NCI-H1105 (cell line): Measurements from ENCODE around the gene CENPW.

Experiments
- DNase-seq: peaks from one replicate; lab custom pipeline; 2025; lab: John Stamatoyannopoulos, UW

CENPW gene

GRCh38 chr6:126374372-126374771 lies 34.5 kb downstream of the CENPW start:
- DNase-seq, result no peak

- no peak for DNase-seq
Measured at GRCh38 chr6:126376682-126377081, 36.8 kb downstream of the CENPW start.

- DNase-seq, result no peak
Measured at GRCh38 chr6:126377594-126378153, 37.8 kb downstream of the CENPW start.

DNA sequence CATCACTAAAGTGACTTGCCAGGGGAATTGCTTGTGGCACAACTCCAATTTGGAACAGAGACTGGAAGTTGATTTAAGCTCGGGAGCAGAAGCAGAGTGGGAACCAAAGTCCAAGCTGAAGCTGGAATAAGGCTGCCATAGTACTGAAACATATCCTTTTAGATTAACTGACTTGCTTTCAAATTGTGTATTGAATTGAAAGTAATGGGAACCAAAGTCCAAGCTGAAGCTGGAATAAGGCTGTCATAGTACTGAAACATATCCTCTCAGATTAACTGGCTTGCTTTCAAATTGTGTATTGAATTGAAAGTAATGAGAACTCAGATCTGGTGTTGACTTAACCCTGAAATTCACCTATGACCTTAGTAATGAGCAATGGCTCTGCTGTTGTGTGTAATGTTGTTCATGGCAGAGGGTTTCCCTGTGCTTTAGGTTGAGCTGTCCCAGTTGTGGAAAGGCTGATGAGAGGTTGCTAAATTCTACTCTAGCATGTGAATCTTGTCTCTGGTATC lies 40.2 kb downstream of the CENPW start:
- DNase-seq, result no peak

DNA sequence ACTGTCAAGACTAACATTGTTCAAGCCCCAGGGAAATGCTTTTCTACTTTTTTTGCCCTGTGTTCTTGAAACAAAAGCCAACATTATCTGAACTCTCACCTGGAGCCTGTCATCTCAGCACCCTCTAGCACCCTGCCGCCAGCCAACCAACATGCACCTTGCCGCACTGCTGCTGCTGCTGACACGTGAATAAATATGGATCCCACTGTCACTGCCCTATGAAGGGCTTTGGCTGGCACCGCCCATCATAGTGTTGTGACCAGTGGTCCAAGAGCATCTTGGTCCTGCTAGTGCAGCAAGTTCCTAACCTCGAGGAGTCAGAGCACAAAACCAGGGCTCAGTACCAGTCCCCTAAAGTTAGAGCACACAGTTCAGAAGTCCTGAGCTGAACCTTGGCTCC lies 41.6 kb downstream of the CENPW start:
- no peak for DNase-seq

DNA sequence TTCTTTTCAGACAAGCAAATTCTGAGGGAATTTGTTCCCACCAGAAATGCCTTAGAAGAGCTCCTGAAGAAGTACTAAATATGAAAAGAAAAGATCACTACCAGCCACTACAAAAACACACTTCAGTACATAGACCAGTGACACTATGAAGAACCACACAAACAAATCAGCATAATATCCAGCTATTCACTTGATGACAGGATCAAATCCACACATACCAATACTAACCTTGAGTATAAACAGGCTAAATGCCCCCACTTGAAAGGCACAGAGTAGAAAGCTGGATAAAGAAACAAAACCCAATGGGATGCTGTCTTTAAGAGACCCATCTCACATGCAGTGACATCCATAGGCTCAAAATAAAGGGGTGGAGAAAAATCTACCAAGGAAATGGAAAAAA lies 43.3 kb downstream of the CENPW start:
- DNase-seq, result no peak

DNA sequence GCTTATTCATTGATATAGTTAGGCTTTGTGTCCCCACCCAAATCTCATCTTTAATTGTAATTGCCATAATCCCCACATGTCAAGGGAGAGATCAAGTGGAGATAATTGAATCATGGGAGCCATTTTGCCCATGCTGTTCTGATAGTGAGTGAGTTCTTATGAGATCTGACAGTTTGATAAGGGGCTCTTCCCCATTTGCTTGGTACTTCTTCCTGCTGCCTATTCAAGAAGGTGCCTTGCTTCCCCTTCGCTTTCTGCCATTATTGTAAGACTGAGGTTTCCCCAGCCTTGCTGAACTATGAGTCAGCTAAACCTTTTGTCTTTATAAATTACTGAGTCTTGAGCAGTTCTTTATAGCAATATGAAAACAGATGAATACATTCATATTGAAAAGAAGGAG lies 45.6 kb downstream of the CENPW start:
- DNase-seq, result no peak

DNA sequence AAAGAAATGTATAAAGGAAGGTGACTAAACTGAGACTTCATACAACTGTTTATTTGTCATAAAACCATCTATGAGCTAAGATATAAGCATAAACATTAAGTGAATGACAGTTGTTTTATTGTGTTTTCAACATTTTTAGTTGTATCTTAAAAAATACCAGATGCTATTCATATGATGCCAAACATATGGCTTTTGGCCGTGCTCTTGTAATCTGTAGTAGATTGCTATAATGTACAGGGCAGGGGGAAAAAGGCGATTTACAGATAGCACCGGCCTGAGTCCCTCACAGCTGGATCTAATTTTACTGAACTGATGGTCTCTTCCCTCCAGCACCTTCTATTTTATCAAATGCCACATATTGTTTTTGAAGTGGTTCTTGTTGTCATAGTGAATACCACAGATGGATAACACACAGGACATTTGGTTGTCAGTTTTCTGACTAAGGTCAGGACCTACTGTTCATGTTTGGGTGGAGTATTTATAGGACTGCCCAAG lies 48.2 kb downstream of the CENPW start:
- no peak for DNase-seq

- no peak for DNase-seq
Measured at GRCh38 chr6:126396131-126396530, 56.2 kb downstream of the CENPW start.
